H1 (cell line): ENCODE results near the gene MAN1A2. TPM values are rescaled to one million over a fixed set of nuclear protein-coding genes. Genes with fewer than 3 reads are reported as not detected.

Experiments
- CTCF ChIA-PET: fragments of 300-600 bp; sonication (Branson Sonifier 250); formaldehyde crosslinking; loops from one replicate; lab custom pipeline; 2021; ENCODE audit not compliant: partially characterized antibody; lab: Charles Lee
- POLR2A ChIA-PET: fragments of 300-600 bp; sonication (Branson Sonifier 250); formaldehyde crosslinking; loops from one replicate; lab custom pipeline; 2021; ENCODE audit warnings: inconsistent platforms; ENCODE audit not compliant: partially characterized antibody; lab: Charles Lee
- DNase-seq, 2 experiments: peaks; one replicate each; pipeline versions ENCODE4 v3.0.0 to v3.0.0-alpha.2; 2010 to 2022; ENCODE audit warnings: low spot score in 2 of 2, low read depth in 1 of 2, mixed read lengths in 1 of 2
- FAIRE-seq: peaks from 2 replicates; lab custom pipeline; 2011; peaks lifted over from hg19 to GRCh38; lab: Jason Lieb, UNC
- H2AFZ ChIP-seq: 2 replicates; pipeline ENCODE4 v1.8.1; 2012; ENCODE audit warnings: low read length, inconsistent platforms
- H2AK5ac ChIP-seq: 2 replicates; pipeline ENCODE4 v1.6.1; 2013; ENCODE audit warnings: low read depth, low read length
- H2BK120ac ChIP-seq: replicated peaks from 2 replicates; pipeline ENCODE3; 2013; ENCODE audit warnings: low read depth, low read length, inconsistent platforms
- H2BK12ac ChIP-seq: 2 replicates; pipeline ENCODE4 v1.6.1; 2013; ENCODE audit warnings: low read depth, low read length
- H2BK15ac ChIP-seq: 2 replicates; pipeline ENCODE4 v1.6.1; 2013; ENCODE audit warnings: low read length
- H2BK20ac ChIP-seq: 2 replicates; pipeline ENCODE4 v1.6.1; 2013; ENCODE audit warnings: low read length
- H2BK5ac ChIP-seq: 2 replicates; pipeline ENCODE4 v1.6.1; 2013; ENCODE audit warnings: low read depth, low read length
- H3K14ac ChIP-seq: 2 replicates; pipeline ENCODE4 v1.6.1; 2013; ENCODE audit warnings: inconsistent platforms; ENCODE audit not compliant: insufficient read length
- H3K18ac ChIP-seq: 2 replicates; pipeline ENCODE4 v1.6.1; 2013; ENCODE audit warnings: low read length; ENCODE audit errors: extremely low read depth
- H3K23ac ChIP-seq: 2 replicates; pipeline ENCODE4 v1.6.1; 2013; ENCODE audit warnings: inconsistent platforms; ENCODE audit not compliant: insufficient read length
- H3K23me2 ChIP-seq: 2 replicates; pipeline ENCODE4 v1.6.1; 2013; ENCODE audit warnings: low read depth, low read length
- H3K27ac ChIP-seq: 2 replicates; pipeline ENCODE4 v1.6.1; 2011; ENCODE audit warnings: low read depth, low read length, inconsistent platforms
- H3K27me3 ChIP-seq, 4 experiments: replicated peaks in 1 of 4; 1 replicate in 1 of 4; 2 replicates in 3 of 4; pipeline versions ENCODE4 v1.6.1 to v1.8.1; 2011 to 2013; ENCODE audit warnings: low read length in 3 of 4, mild to moderate bottlenecking in 3 of 4, inconsistent platforms in 2 of 4, mixed read lengths in 2 of 4, moderate library complexity in 1 of 4; ENCODE audit not compliant: control insufficient read depth in 3 of 4, insufficient read depth in 3 of 4; ENCODE audit errors: extremely low read depth in 1 of 4
- H3K36me3 ChIP-seq, 4 experiments: 2 replicates each; pipeline versions ENCODE4 v1.6.1 to v1.8.1; 2011 to 2013; ENCODE audit warnings: mild to moderate bottlenecking in 4 of 4, low read length in 3 of 4, moderate library complexity in 2 of 4, control low read depth in 1 of 4, inconsistent platforms in 1 of 4; ENCODE audit not compliant: insufficient read depth in 4 of 4, control insufficient read depth in 2 of 4
- H3K4ac ChIP-seq: replicated peaks from 2 replicates; pipeline ENCODE3; 2013; ENCODE audit warnings: low read length, low read depth, mixed read lengths, inconsistent platforms; ENCODE audit not compliant: insufficient read length
- H3K4me1 ChIP-seq, 4 experiments: replicated peaks in 1 of 4; 1 replicate in 1 of 4; 2 replicates in 3 of 4; pipeline versions ENCODE4 v1.6.1 to v1.8.1; 2011 to 2013; ENCODE audit warnings: low read length in 3 of 4, inconsistent platforms in 2 of 4, mixed read lengths in 1 of 4; ENCODE audit not compliant: insufficient read depth in 4 of 4, control insufficient read depth in 3 of 4
- H3K4me2 ChIP-seq, 2 experiments: 2 replicates each; pipeline versions ENCODE4 v1.6.1 to v1.8.1; 2011 to 2013; ENCODE audit warnings: low read depth in 2 of 2, low read length in 2 of 2, control low read depth in 1 of 2, inconsistent platforms in 1 of 2, mild to moderate bottlenecking in 1 of 2; ENCODE audit not compliant: insufficient read depth in 1 of 2
- H3K4me3 ChIP-seq, 4 experiments: fragments of 200-600, 300-600 bp in 1 of 4; sonication (generic), shearing (Covaris generic), sonication (Bioruptor Twin) in 1 of 4; 2 replicates each; pipeline versions ENCODE4 v1.5.1 to v1.8.1; 2011 to 2016; ENCODE audit warnings: low read length in 4 of 4, low read depth in 3 of 4, control low read depth in 2 of 4, inconsistent platforms in 2 of 4, mild to moderate bottlenecking in 2 of 4, mixed read lengths in 1 of 4, moderate library complexity in 1 of 4; ENCODE audit not compliant: insufficient read depth in 2 of 4; ENCODE audit errors: extremely low read depth in 1 of 4
- H3K56ac ChIP-seq: replicated peaks from 2 replicates; pipeline ENCODE3; 2013; ENCODE audit warnings: low read depth, mild to moderate bottlenecking, mixed read lengths, low read length, inconsistent platforms; ENCODE audit not compliant: insufficient read length
- H3K79me1 ChIP-seq: 2 replicates; pipeline ENCODE4 v1.6.1; 2013; ENCODE audit warnings: low read depth, low read length, control low read depth
- H3K79me2 ChIP-seq, 2 experiments: 2 replicates each; pipeline versions ENCODE4 v1.6.1 to v1.8.1; 2012 to 2013; ENCODE audit warnings: low read length in 2 of 2, mild to moderate bottlenecking in 2 of 2, inconsistent platforms in 1 of 2; ENCODE audit not compliant: insufficient read depth in 2 of 2, control insufficient read depth in 1 of 2
- H3K9ac ChIP-seq, 4 experiments: replicated peaks in 1 of 4; 1 replicate in 1 of 4; 2 replicates in 3 of 4; pipeline versions ENCODE4 v1.6.1 to v1.8.1; 2011 to 2013; ENCODE audit warnings: low read depth in 3 of 4, low read length in 3 of 4, control low read depth in 2 of 4, mild to moderate bottlenecking in 2 of 4, moderate library complexity in 2 of 4, inconsistent platforms in 1 of 4; ENCODE audit errors: extremely low read depth in 1 of 4
- H3K9me3 ChIP-seq, 2 experiments: 2 replicates each; pipeline versions ENCODE4 v1.6.1 to v1.8.1; 2012 to 2013; ENCODE audit warnings: mild to moderate bottlenecking in 2 of 2, moderate library complexity in 2 of 2, control low read depth in 1 of 2, inconsistent platforms in 1 of 2, low read depth in 1 of 2, low read length in 1 of 2, mixed read lengths in 1 of 2; ENCODE audit not compliant: insufficient read depth in 2 of 2
- H4K20me1 ChIP-seq, 2 experiments: replicated peaks in 1 of 2; 2 replicates each; pipeline versions ENCODE3 to v1.8.1; 2011 to 2013; ENCODE audit warnings: inconsistent platforms in 2 of 2, low read length in 2 of 2, mild to moderate bottlenecking in 1 of 2; ENCODE audit not compliant: insufficient read depth in 2 of 2, control insufficient read depth in 1 of 2
- H4K5ac ChIP-seq: 2 replicates; pipeline ENCODE4 v1.6.1; 2013; ENCODE audit warnings: low read length, low read depth, mixed read lengths, inconsistent platforms; ENCODE audit not compliant: insufficient read length
- H4K8ac ChIP-seq: 2 replicates; pipeline ENCODE4 v1.8.0; 2013; ENCODE audit warnings: mild to moderate bottlenecking, moderate library complexity, low read length, inconsistent platforms; ENCODE audit not compliant: insufficient read depth; ENCODE audit errors: extremely low read depth
- H4K91ac ChIP-seq: replicated peaks from 2 replicates; pipeline ENCODE3; 2013; ENCODE audit warnings: low read length, mixed read lengths, inconsistent platforms; ENCODE audit not compliant: insufficient read length
- BCL11A ChIP-seq, 2 experiments: IDR thresholded peaks; one replicate each; pipeline ENCODE4 v1.6.1; 2011; ENCODE audit warnings: low read depth in 2 of 2, low read length in 2 of 2, mild to moderate bottlenecking in 2 of 2
- CEBPB ChIP-seq: IDR thresholded peaks from 2 replicates; pipeline ENCODE4 v1.6.1; 2012; ENCODE audit warnings: low read depth, low read length
- CREB1 ChIP-seq: IDR thresholded peaks from 2 replicates; pipeline ENCODE4 v1.6.1; 2012; ENCODE audit warnings: inconsistent platforms
- GABPA ChIP-seq: IDR thresholded peaks from 2 replicates; pipeline ENCODE4 v1.6.1; 2011; ENCODE audit warnings: mild to moderate bottlenecking, low read length, moderate library complexity, borderline replicate concordance; ENCODE audit not compliant: insufficient read depth
- JUND ChIP-seq: IDR thresholded peaks from 2 replicates; pipeline ENCODE4 v1.6.1; 2011; ENCODE audit warnings: mild to moderate bottlenecking, improper control_type of control experiment, low read length
- KDM4A ChIP-seq: IDR thresholded peaks from one replicate; pipeline ENCODE4 v1.7.1; 2012; ENCODE audit warnings: low read depth, mild to moderate bottlenecking, moderate library complexity, low read length, inconsistent platforms; ENCODE audit not compliant: severe bottlenecking
- NANOG ChIP-seq: IDR thresholded peaks from 2 replicates; pipeline ENCODE4 v1.6.1; 2011; ENCODE audit warnings: low read length, low read depth, mild to moderate bottlenecking, inconsistent platforms; ENCODE audit not compliant: insufficient read depth, poor library complexity, severe bottlenecking
- POLR2A ChIP-seq, 2 experiments: IDR thresholded peaks; 1 replicate in 1 of 2; 2 replicates in 1 of 2; pipeline ENCODE4 v1.6.1; 2011; ENCODE audit warnings: low read depth in 2 of 2, low read length in 2 of 2, mild to moderate bottlenecking in 2 of 2; ENCODE audit errors: control extremely low read depth in 1 of 2
- RBBP5 ChIP-seq: IDR thresholded peaks from 2 replicates; pipeline ENCODE4 v1.7.1; 2012; ENCODE audit warnings: low read depth, mild to moderate bottlenecking, inconsistent platforms, low read length, moderate library complexity, borderline replicate concordance
- SP4 ChIP-seq: IDR thresholded peaks from 2 replicates; pipeline ENCODE4 v1.6.1; 2012; ENCODE audit warnings: low read length, inconsistent platforms
- SRF ChIP-seq: IDR thresholded peaks from 2 replicates; pipeline ENCODE4 v1.6.1; 2011; ENCODE audit warnings: mild to moderate bottlenecking, low read depth, low read length, moderate library complexity
- SUZ12 ChIP-seq: fragments of 200-600 bp; sonication (generic); IDR thresholded peaks from 2 replicates; pipeline ENCODE4 v1.6.1; 2012; ENCODE audit warnings: mild to moderate bottlenecking, inconsistent platforms, low read length, moderate library complexity, mixed read lengths
- TAF1 ChIP-seq: IDR thresholded peaks from 2 replicates; pipeline ENCODE4 v1.6.1; 2011; ENCODE audit warnings: mild to moderate bottlenecking, low read depth, low read length
- TAF7 ChIP-seq: optimal IDR thresholded peaks from 2 replicates; pipeline ENCODE3; 2011; ENCODE audit warnings: low read depth, mild to moderate bottlenecking, inconsistent platforms, low read length, moderate library complexity, borderline replicate concordance
- TBP ChIP-seq: IDR thresholded peaks from 2 replicates; pipeline ENCODE4 v1.6.1; 2011; ENCODE audit warnings: low read depth, low read length, improper control_type of control experiment
- WGBS, 2 experiments: shearing (Covaris generic) in 1 of 2; methylation state at CpG; one replicate each; pipeline versions ENCODE4 v1.1.6 to v1.1.7; 2013 to 2015; ENCODE audit warnings: low lambda C conversion rate in 2 of 2, mixed read lengths in 2 of 2, inconsistent platforms in 1 of 2, low coverage in 1 of 2, missing lambda C conversion rate in 1 of 2; ENCODE audit not compliant: insufficient replicate concordance in 2 of 2, insufficient coverage in 1 of 2, insufficient read length in 1 of 2; ENCODE audit errors: extremely low coverage in 1 of 2, missing lambda C conversion rate in 1 of 2; 5-methylcytosine and 5-hydroxymethylcytosine counted together
- polyA plus RNA-seq, 7 experiments: library from polyadenylated mRNA; depleted of rRNA in 3 of 7; stranded (reverse) in 5 of 7; unstranded in 2 of 7; fragments of >200 nt in 5 of 7; fragments of 200-250 nt in 2 of 7; gene quantifications; 1 replicate in 5 of 7; 2 replicates in 1 of 7; 4 replicates in 1 of 7; pipeline versions ENCODE4 v1.2.1 to v1.2.3, GENCODE V29; 2011 to 2013; ENCODE audit warnings: missing spikeins in 2 of 7, mixed read lengths in 2 of 7
- total RNA-seq: library from RNA; stranded (reverse); fragmentation: NEBNext Ultra II Directional; extraction: Animal tissue kit (Norgen Biotek cat#: 25700); gene quantifications from 2 replicates; pipeline ENCODE4 v1.2.1, GENCODE V29; 2021

The MAN1A2 gene
- total and polyA plus RNA-seq, 2 of the 8 experiments (the other 6 are each of a cell fraction or from before 2014, with no cell fraction given), result 5.5 to 18.8 TPM

DNA sequence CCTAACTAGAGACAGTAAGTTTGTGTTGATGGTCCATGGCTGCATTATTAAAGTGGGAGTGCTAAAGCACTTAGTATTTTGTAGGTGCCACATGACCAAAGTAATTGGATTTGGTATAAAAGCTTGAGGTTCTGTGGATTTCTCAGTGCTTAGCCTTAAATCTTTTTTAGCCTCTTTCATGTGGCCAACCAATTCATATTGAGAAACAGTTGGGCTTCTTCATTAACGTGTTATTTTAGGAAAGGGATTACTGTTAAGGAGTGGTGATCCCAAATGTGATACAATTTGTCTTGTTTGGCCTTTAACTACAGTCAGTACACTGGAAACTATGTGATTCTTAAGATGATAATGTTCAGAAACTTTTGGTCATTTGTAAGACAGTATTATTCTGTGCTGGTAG lies 25.5 kb downstream of the MAN1A2 start:
- H3K18ac ChIP-seq, result no peak overlapping the region
- H3K56ac ChIP-seq, result no peak overlapping the region
- peaks cover 0 to 3% of the 10 kb centered on the region in 2 experiments for H4K20me1 ChIP-seq
- H2BK20ac ChIP-seq, result no peak overlapping the region
- H3K4ac ChIP-seq, result no peak overlapping the region
- CTCF ChIA-PET, result no interaction called here
- H3K4me2 ChIP-seq, result no peak overlapping the region
- no peak overlapping the region for H3K14ac ChIP-seq
- H3K23ac ChIP-seq, result no peak overlapping the region
- H3K9me3 ChIP-seq, result no peaks in the 10 kb centered on the region
- H3K9ac ChIP-seq, result no peak overlapping the region
- WGBS, 2 experiments, result 60% methylated on average over 1 of the region's 1 CpG; no CpG with 5 or more reads in 1 of the 2 experiments
- H4K91ac ChIP-seq, result no peak overlapping the region
- H2AK5ac ChIP-seq, result no peak overlapping the region
- TF ChIP-seq TBP (no peak), JUND (no peak), SUZ12 (no peak), POLR2A (IDR thresholded peaks at IDR 0.05; ENCODE audit: control extremely low read depth in 1 of 2, low read depth in 2 of 2, low read length in 2 of 2) (no peak), SRF (no peak), CREB1 (no peak), SP4 (no peak), BCL11A (IDR thresholded peaks at IDR 0.05; ENCODE audit: low read depth in 2 of 2, low read length in 2 of 2) (no peak), GABPA (no peak), KDM4A (no peak), TAF1 (no peak), CEBPB (no peak), NANOG (no peak), RBBP5 (no peak), TAF7 (no peak)
- H4K8ac ChIP-seq, result no peak overlapping the region
- POLR2A ChIA-PET, result no interaction called here
- no peak overlapping the region for H2BK12ac ChIP-seq
- no peaks in the 10 kb centered on the region for H3K27me3 ChIP-seq
- no peaks in the 10 kb centered on the region for H3K23me2 ChIP-seq
- H2BK120ac ChIP-seq, result no peak overlapping the region
- H2BK15ac ChIP-seq, result no peak overlapping the region
- FAIRE-seq, result no peak
- H3K79me1 ChIP-seq, result no peaks in the 10 kb centered on the region
- H4K5ac ChIP-seq, result no peak overlapping the region
- no peaks in the 10 kb centered on the region for H3K36me3 ChIP-seq
- DNase-seq, result no peak
- no peak overlapping the region for H3K4me3 ChIP-seq
- no peak overlapping the region for H3K27ac ChIP-seq
- no peak overlapping the region for H2BK5ac ChIP-seq
- peaks cover 0 to 6% (median 0%) of the 10 kb centered on the region in 4 experiments; a peak in 1 of 7 replicates for H3K4me1 ChIP-seq
- H2AFZ ChIP-seq, result no peak overlapping the region
- peaks cover 0 to 17% of the 10 kb centered on the region in 2 experiments; a peak in 2 of 4 replicates for H3K79me2 ChIP-seq
